ENCODE results near the gene MRRF. TPM values are rescaled to one million over a fixed set of nuclear protein-coding genes. Genes with fewer than 3 reads are reported as not detected.

The MRRF gene
- 10 to 100 TPM; 28.1 to 35.8 (median 33.3) TPM for total RNA-seq
- polyA plus RNA-seq: 10 to 100 TPM; 18.6 to 24.3 TPM
- total RNA-seq: 37.4 reads per million, percentile 65 among the genes with 10 or more reads in this experiment

- Mint-ChIP-seq H3K27me3 (peaks cover 0 to 2% (median 0%) of the 10 kb centered on the region in 5 donors), H3K27ac (peak within 1 kb of the TSS; percentile 76 to 100 (median 99)), H3K9me3 (no peaks in the 10 kb centered on the region), H3K4me3 (peak within 1 kb of the TSS; percentile 88 to 100 (median 98)), H3K36me3 (peaks cover 0 to 15% (median 4%) of the 10 kb centered on the region in 5 donors), H3K4me1 (peaks cover 40 to 71% (median 61%) of the 10 kb centered on the region in 7 donors)
- CTCF ChIA-PET: no interaction called here
- Histone ChIP-seq H3K9me3 (ENCODE audit: control insufficient read depth in 2 of 3, low read length in 3 of 3) (no peaks in the 10 kb centered on the region), H3K4me1 (ENCODE audit: control insufficient read depth in 2 of 2, insufficient read depth in 2 of 2, low read length in 2 of 2) (peaks cover 18 to 25% of the 10 kb centered on the region in 2 donors), H3K27ac (ENCODE audit: low read depth, low read length) (peak within 1 kb of the TSS; percentile 94), H3K36me3 (ENCODE audit: control insufficient read depth in 2 of 3, insufficient read depth in 3 of 3, low read length in 3 of 3) (peaks cover 0 to 29% (median 7%) of the 10 kb centered on the region in 3 experiments), H3K27me3 (ENCODE audit: control insufficient read depth in 2 of 2, insufficient read depth in 2 of 2, low read length in 2 of 2) (no peaks in the 10 kb centered on the region), H3K4me3 (ENCODE audit: low read length) (peak within 1 kb of the TSS; percentile 93)
- intact Hi-C loops (cut with micrococcal nuclease): loop anchor here (1.0 to 10.0 kb wide), 13 partner anchors 50 to 1472 kb away; partner anchors contain the start of genes MORN5 (in 2 of the 2), NDUFA8 (in 2 of the 2), PDCL (in 2 of the 2) and RC3H2 (in 2 of the 2)
- POLR2A ChIA-PET: interaction anchor here (1.1 to 1.5 kb wide), 5 partner anchors 17 to 1550 kb away, joined by 3 to 6 read pairs (median 3); partner anchors contain the start of genes MORN5 and NDUFA8
- ATAC-seq (peak; percentile 92), DNase-seq (peak; percentile 80 to 93 (median 88))
Observed at GRCh38 chr9:122264360-122265148, at the start of gene MRRF, which contains the start of gene RBM18. Gene MRRF (plus strand): TSS chr9:122264882. CDS start chr9:122270892, 6,010 bp downstream. Gene RBM18 (minus strand): TSS chr9:122264840. CDS start chr9:122261492, 3,348 bp downstream.

GRCh38 chr9:122215663-122216062 lies 49.0 kb upstream of the MRRF start:
- peaks cover 74 to 92% (median 83%) of the 10 kb centered on the region in 5 donors for H3K27me3 Mint-ChIP-seq
- no peak overlapping the region for H3K27ac Mint-ChIP-seq
- ChIA-PET CTCF (no interaction called here), POLR2A (no interaction called here)
- Histone ChIP-seq H3K4me3 (ENCODE audit: low read length) (no peak overlapping the region), H3K27ac (ENCODE audit: low read depth, low read length) (no peak overlapping the region), H3K27me3 (ENCODE audit: control insufficient read depth in 2 of 2, insufficient read depth in 2 of 2, low read length in 2 of 2) (peaks cover 6 to 34% of the 10 kb centered on the region in 2 donors), H3K36me3 (ENCODE audit: control insufficient read depth in 2 of 3, insufficient read depth in 3 of 3, low read length in 3 of 3) (no peaks in the 10 kb centered on the region), H3K4me1 (ENCODE audit: control insufficient read depth in 2 of 2, insufficient read depth in 2 of 2, low read length in 2 of 2) (peaks cover 0 to 16% of the 10 kb centered on the region in 2 donors), H3K9me3 (ENCODE audit: control insufficient read depth in 2 of 3, low read length in 3 of 3) (no peaks in the 10 kb centered on the region)
- peak overlapping the region in 1 of 10 donors; percentile 5 for H3K4me3 Mint-ChIP-seq
- intact Hi-C loops (cut with micrococcal nuclease): loop anchor here in 1 of 2 donors (2.0 kb wide), 1 partner anchor 57 kb away; the partner anchor contains the start of genes MORN5 and NDUFA8
- H3K36me3 Mint-ChIP-seq: no peaks in the 10 kb centered on the region
- H3K4me1 Mint-ChIP-seq: peaks cover 23 to 38% (median 31%) of the 10 kb centered on the region in 7 donors
- H3K9me3 Mint-ChIP-seq: peaks cover 0 to 10% (median 0%) of the 10 kb centered on the region in 11 donors
- DNase-seq (no peak), ATAC-seq (no peak)

GRCh38 chr9:122216138-122216797 lies 48.4 kb upstream of the MRRF start:
- H3K27ac ChIP-seq (ENCODE audit: low read depth, low read length): no peak overlapping the region
- H3K4me3 ChIP-seq (ENCODE audit: low read length): no peak overlapping the region
- intact Hi-C loops (cut with micrococcal nuclease): no loop called here
- POLR2A ChIA-PET: no interaction called here
- Mint-ChIP-seq H3K9me3 (peaks cover 0 to 10% (median 0%) of the 10 kb centered on the region in 11 donors), H3K4me3 (peak overlapping the region in 1 of 10 donors; percentile 5), H3K36me3 (no peaks in the 10 kb centered on the region), H3K4me1 (peaks cover 23 to 40% (median 31%) of the 10 kb centered on the region in 7 donors), H3K27ac (no peak overlapping the region), H3K27me3 (peaks cover 70 to 92% (median 82%) of the 10 kb centered on the region in 5 donors)
- DNase-seq: no peak
- no peaks in the 10 kb centered on the region for H3K9me3 ChIP-seq (ENCODE audit: control insufficient read depth in 2 of 3, low read length in 3 of 3)
- peaks cover 6 to 34% of the 10 kb centered on the region in 2 donors for H3K27me3 ChIP-seq (ENCODE audit: control insufficient read depth in 2 of 2, insufficient read depth in 2 of 2, low read length in 2 of 2)
- no peak for ATAC-seq
- CTCF ChIA-PET: no interaction called here
- peaks cover 0 to 16% of the 10 kb centered on the region in 2 donors for H3K4me1 ChIP-seq (ENCODE audit: control insufficient read depth in 2 of 2, insufficient read depth in 2 of 2, low read length in 2 of 2)
- no peaks in the 10 kb centered on the region for H3K36me3 ChIP-seq (ENCODE audit: control insufficient read depth in 2 of 3, insufficient read depth in 3 of 3, low read length in 3 of 3)

- no peak overlapping the region for H3K27ac ChIP-seq (ENCODE audit: low read depth, low read length)
- peaks cover 23 to 40% (median 31%) of the 10 kb centered on the region in 7 donors for H3K4me1 Mint-ChIP-seq
- H3K36me3 Mint-ChIP-seq: no peaks in the 10 kb centered on the region
- intact Hi-C loops (cut with micrococcal nuclease): no loop called here
- H3K36me3 ChIP-seq (ENCODE audit: control insufficient read depth in 2 of 3, insufficient read depth in 3 of 3, low read length in 3 of 3): no peaks in the 10 kb centered on the region
- ATAC-seq (no peak), DNase-seq (no peak)
- ChIA-PET CTCF (no interaction called here), POLR2A (no interaction called here)
- no peak overlapping the region for H3K4me3 ChIP-seq (ENCODE audit: low read length)
- H3K9me3 ChIP-seq (ENCODE audit: control insufficient read depth in 2 of 3, low read length in 3 of 3): no peaks in the 10 kb centered on the region
- H3K27me3 Mint-ChIP-seq: peaks cover 70 to 92% (median 82%) of the 10 kb centered on the region in 5 donors
- peaks cover 0 to 16% of the 10 kb centered on the region in 2 donors for H3K4me1 ChIP-seq (ENCODE audit: control insufficient read depth in 2 of 2, insufficient read depth in 2 of 2, low read length in 2 of 2)
- peaks cover 6 to 31% of the 10 kb centered on the region in 2 donors for H3K27me3 ChIP-seq (ENCODE audit: control insufficient read depth in 2 of 2, insufficient read depth in 2 of 2, low read length in 2 of 2)
- peaks cover 0 to 10% (median 0%) of the 10 kb centered on the region in 11 donors for H3K9me3 Mint-ChIP-seq
- no peak overlapping the region for H3K4me3 Mint-ChIP-seq
- no peak overlapping the region for H3K27ac Mint-ChIP-seq
Observed at GRCh38 chr9:122216798-122217418, 47.8 kb upstream of the MRRF start.

GRCh38 chr9:122217640-122218039 lies 47.0 kb upstream of the MRRF start:
- ATAC-seq: no peak
- no peak overlapping the region for H3K27ac ChIP-seq (ENCODE audit: low read depth, low read length)
- H3K9me3 Mint-ChIP-seq: peaks cover 0 to 8% (median 0%) of the 10 kb centered on the region in 11 donors
- H3K36me3 ChIP-seq (ENCODE audit: control insufficient read depth in 2 of 3, insufficient read depth in 3 of 3, low read length in 3 of 3): no peaks in the 10 kb centered on the region
- no peak overlapping the region for H3K4me3 ChIP-seq (ENCODE audit: low read length)
- no peak overlapping the region for H3K4me3 Mint-ChIP-seq
- ChIA-PET CTCF (no interaction called here), POLR2A (no interaction called here)
- no peaks in the 10 kb centered on the region for H3K36me3 Mint-ChIP-seq
- peaks cover 6 to 28% of the 10 kb centered on the region in 2 donors for H3K27me3 ChIP-seq (ENCODE audit: control insufficient read depth in 2 of 2, insufficient read depth in 2 of 2, low read length in 2 of 2)
- peaks cover 0 to 16% of the 10 kb centered on the region in 2 donors for H3K4me1 ChIP-seq (ENCODE audit: control insufficient read depth in 2 of 2, insufficient read depth in 2 of 2, low read length in 2 of 2)
- H3K27me3 Mint-ChIP-seq: peaks cover 70 to 92% (median 82%) of the 10 kb centered on the region in 5 donors
- DNase-seq: no peak
- H3K4me1 Mint-ChIP-seq: peaks cover 23 to 37% (median 31%) of the 10 kb centered on the region in 7 donors
- H3K27ac Mint-ChIP-seq: no peak overlapping the region
- no peaks in the 10 kb centered on the region for H3K9me3 ChIP-seq (ENCODE audit: control insufficient read depth in 2 of 3, low read length in 3 of 3)
- intact Hi-C loops (cut with micrococcal nuclease): no loop called here
